ENCODE data around the gene ZNF423.

DNA sequence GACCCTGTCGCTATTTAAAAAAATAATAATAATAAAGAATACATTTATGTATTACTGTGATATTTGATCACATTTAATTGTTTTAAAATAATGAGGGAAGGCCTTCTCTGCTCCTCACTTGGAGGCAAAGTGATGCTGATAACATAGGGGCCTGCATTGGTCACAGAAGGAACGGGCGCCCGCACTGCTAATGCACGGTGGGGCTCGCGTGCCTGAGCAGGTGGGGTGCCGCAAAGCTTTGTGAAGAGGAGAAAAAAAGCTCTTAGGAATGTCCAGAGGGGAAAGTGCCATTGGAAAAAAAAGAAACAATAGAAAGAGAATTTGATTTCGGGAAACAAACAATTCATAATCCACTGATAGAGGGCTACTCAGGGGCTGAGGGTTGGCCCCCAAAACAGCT is 143.8 kb downstream of the ZNF423 start:
- TF ChIP-seq, protein P1, sequence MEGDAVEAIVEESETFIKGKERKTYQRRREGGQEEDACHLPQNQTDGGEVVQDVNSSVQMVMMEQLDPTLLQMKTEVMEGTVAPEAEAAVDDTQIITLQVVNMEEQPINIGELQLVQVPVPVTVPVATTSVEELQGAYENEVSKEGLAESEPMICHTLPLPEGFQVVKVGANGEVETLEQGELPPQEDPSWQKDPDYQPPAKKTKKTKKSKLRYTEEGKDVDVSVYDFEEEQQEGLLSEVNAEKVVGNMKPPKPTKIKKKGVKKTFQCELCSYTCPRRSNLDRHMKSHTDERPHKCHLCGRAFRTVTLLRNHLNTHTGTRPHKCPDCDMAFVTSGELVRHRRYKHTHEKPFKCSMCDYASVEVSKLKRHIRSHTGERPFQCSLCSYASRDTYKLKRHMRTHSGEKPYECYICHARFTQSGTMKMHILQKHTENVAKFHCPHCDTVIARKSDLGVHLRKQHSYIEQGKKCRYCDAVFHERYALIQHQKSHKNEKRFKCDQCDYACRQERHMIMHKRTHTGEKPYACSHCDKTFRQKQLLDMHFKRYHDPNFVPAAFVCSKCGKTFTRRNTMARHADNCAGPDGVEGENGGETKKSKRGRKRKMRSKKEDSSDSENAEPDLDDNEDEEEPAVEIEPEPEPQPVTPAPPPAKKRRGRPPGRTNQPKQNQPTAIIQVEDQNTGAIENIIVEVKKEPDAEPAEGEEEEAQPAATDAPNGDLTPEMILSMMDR (IDR thresholded peaks at IDR 0.05; ENCODE audit: borderline replicate concordance, extremely low read depth, low read length, poor library complexity, severe bottlenecking), result no peak
- no peak for TF ChIP-seq EZH2 (IDR thresholded peaks at IDR 0.05; ENCODE audit: borderline replicate concordance, low read depth, low read length, severe bottlenecking)
